HepG2 (cell line): ENCODE measurements around the gene OTUD1. TPM values are rescaled to one million over a fixed set of nuclear protein-coding genes. Genes with fewer than 3 reads are reported as not detected.

ENCODE experiments used
- ATAC-seq: fragments of 200-7000 bp; cut with Tn5 transposase; 3 replicates; pipeline ENCODE4 v1.9.1; 2020; ENCODE audit warnings: mild to moderate bottlenecking, moderate library complexity
- BruUV-seq: library from RNA; stranded (reverse); fragments of 400-500 nt; replicated peaks from 2 replicates; lab custom pipeline; 2021; lab: Mats Ljungman, UMichigan
- CTCF ChIA-PET: fragments of 300-600 bp; formaldehyde crosslinking; extraction: SDS; loops from one replicate; lab custom pipeline; 2021; ENCODE audit warnings: low total read pairs, inconsistent platforms, low intra/inter-chr PET ratio; lab: Yijun Ruan, JAX
- POLR2A ChIA-PET: fragments of 350-600 bp; sonication (Branson Sonifier 250); formaldehyde crosslinking; loops from one replicate; lab custom pipeline; 2020; ENCODE audit warnings: antibody characterized with exemption, inconsistent platforms; lab: Yijun Ruan, JAX
- DNase-seq: peaks from one replicate; pipeline ENCODE4 v3.0.0-alpha.2; 2015; ENCODE audit warnings: low spot score
- FAIRE-seq: peaks from 3 replicates; lab custom pipeline; 2011; peaks lifted over from hg19 to GRCh38; lab: Jason Lieb, UNC
- H2AFZ ChIP-seq: one replicate; pipeline ENCODE4 v1.6.1; 2011; ENCODE audit warnings: low read length, inconsistent platforms
- H3K27ac ChIP-seq: fragments of 300-600 bp; 3 replicates; pipeline ENCODE4 v1.8.0; 2011; ENCODE audit warnings: mixed run types, mild to moderate bottlenecking, mixed read lengths, low read length, inconsistent platforms; ENCODE audit not compliant: insufficient read depth; ENCODE audit errors: extremely low read length
- H3K27me3 ChIP-seq, 2 experiments: fragments of 200-600 bp in 1 of 2; 2 replicates in 1 of 2; 3 replicates in 1 of 2; pipeline versions ENCODE4 v1.6.0 to v1.8.0; 2011; ENCODE audit warnings: low read length in 2 of 2, mild to moderate bottlenecking in 2 of 2, moderate library complexity in 2 of 2, inconsistent platforms in 1 of 2; ENCODE audit not compliant: insufficient read depth in 2 of 2, control insufficient read depth in 1 of 2
- H3K36me3 ChIP-seq, 2 experiments: fragments of 200-600 bp in 1 of 2; replicated peaks in 1 of 2; 2 replicates in 1 of 2; 3 replicates in 1 of 2; pipeline versions ENCODE4 v1.5.1 to v1.8.0; 2011; ENCODE audit warnings: low read length in 2 of 2, inconsistent platforms in 1 of 2; ENCODE audit not compliant: insufficient read depth in 2 of 2, control insufficient read depth in 1 of 2
- H3K4me1 ChIP-seq: 2 replicates; pipeline ENCODE4 v1.5.1; 2012; ENCODE audit warnings: low read length, inconsistent platforms; ENCODE audit not compliant: insufficient read depth
- H3K4me2 ChIP-seq: 2 replicates; pipeline ENCODE4 v1.6.0; 2011; ENCODE audit warnings: low read depth, low read length, inconsistent platforms
- H3K4me3 ChIP-seq, 3 experiments: fragments of 200-600 bp in 1 of 3; sonication (generic), shearing (Covaris generic) in 1 of 3; replicated peaks in 1 of 3; 2 replicates each; pipeline ENCODE4 v1.5.1; 2011 to 2016; ENCODE audit warnings: low read length in 3 of 3, inconsistent platforms in 2 of 3, low read depth in 2 of 3, mild to moderate bottlenecking in 2 of 3, control low read depth in 1 of 3, mixed read lengths in 1 of 3; ENCODE audit not compliant: insufficient read depth in 1 of 3
- H3K79me2 ChIP-seq: one replicate; pipeline ENCODE4 v1.6.1; 2011; ENCODE audit warnings: low read length, inconsistent platforms; ENCODE audit not compliant: insufficient read depth
- H3K9ac ChIP-seq: 2 replicates; pipeline ENCODE4 v1.6.0; 2011; ENCODE audit warnings: mild to moderate bottlenecking, low read depth, low read length, inconsistent platforms; ENCODE audit not compliant: insufficient read depth
- H3K9me3 ChIP-seq: 2 replicates; pipeline ENCODE4 v1.5.1; 2012; ENCODE audit warnings: mild to moderate bottlenecking, low read length
- H4K20me1 ChIP-seq: 2 replicates; pipeline ENCODE4 v1.6.0; 2011; ENCODE audit warnings: inconsistent platforms, mild to moderate bottlenecking, low read length, moderate library complexity; ENCODE audit not compliant: insufficient read depth
- ERF ChIP-seq: IDR thresholded peaks from 2 replicates; pipeline ENCODE4 v1.6.1; 2018; ENCODE audit warnings: missing biosample characterization, missing genetic modification reagents
- FOXO1 ChIP-seq: sonication (generic); formaldehyde crosslinking; IDR thresholded peaks from 2 replicates; pipeline ENCODE4 v1.4.0; 2020; ENCODE audit warnings: missing genetic modification reagents
- IKZF4 ChIP-seq: sonication (generic); formaldehyde crosslinking; IDR thresholded peaks from 2 replicates; pipeline ENCODE4 v1.5.1; 2020; ENCODE audit warnings: borderline replicate concordance, mild to moderate bottlenecking, low read depth, missing genetic modification reagents; ENCODE audit errors: not compliant biosample characterization
- MXI1 ChIP-seq: IDR thresholded peaks from 3 replicates; pipeline ENCODE4 v1.6.1; 2012; ENCODE audit warnings: low read depth, low read length, inconsistent platforms, borderline replicate concordance
- NFE2L2 ChIP-seq: fragments of 150-350 bp; IDR thresholded peaks from 2 replicates; pipeline ENCODE4 v1.6.1; 2014; ENCODE audit warnings: low read length
- NPAS2 ChIP-seq: sonication (generic); formaldehyde crosslinking; IDR thresholded peaks from 2 replicates; pipeline ENCODE4 v1.8.0; 2022; ENCODE audit warnings: mild to moderate bottlenecking, missing genetic modification reagents, borderline replicate concordance
- PHF5A ChIP-seq: IDR thresholded peaks from one replicate; pipeline ENCODE4 v1.6.1; 2018; ENCODE audit warnings: low read depth, missing genetic modification reagents; ENCODE audit not compliant: unreplicated experiment
- SMAD9 ChIP-seq: sonication (generic); formaldehyde crosslinking; IDR thresholded peaks from 2 replicates; pipeline ENCODE4 v1.5.1; 2020; ENCODE audit warnings: mild to moderate bottlenecking, missing genetic modification reagents
- ZNF138 ChIP-seq: sonication (generic); formaldehyde crosslinking; IDR thresholded peaks from 2 replicates; pipeline ENCODE4 v1.5.0; 2020; ENCODE audit warnings: mild to moderate bottlenecking, low read depth, missing genetic modification reagents
- ZNF343 ChIP-seq: sonication (generic); formaldehyde crosslinking; IDR thresholded peaks from 2 replicates; pipeline ENCODE4 v1.4.0; 2020; ENCODE audit warnings: mild to moderate bottlenecking, missing genetic modification reagents
- ZNF878 ChIP-seq: sonication (generic); formaldehyde crosslinking; IDR thresholded peaks from 2 replicates; pipeline ENCODE4 v1.8.1; 2023; ENCODE audit warnings: mild to moderate bottlenecking, missing genetic modification reagents, moderate library complexity
- WGBS: methylation state at CpG from one replicate; pipeline ENCODE4 v1.1.6; 2017; ENCODE audit warnings: low lambda C conversion rate; 5-methylcytosine and 5-hydroxymethylcytosine counted together
- in situ Hi-C: cut with HindIII; loops from 2 replicates; pipeline ENCODE4 v1.10.0; 2017; ENCODE audit warnings: low pct_unique_long_range_greater_than_20kb; ENCODE audit not compliant: extremely low pct_ligation_motif_present
- intact Hi-C: fragments of 100-400 bp; cut with micrococcal nuclease; formaldehyde crosslinking; loops from one replicate; pipeline ENCODE4 v1.10.0; 2022; ENCODE audit not compliant: unreplicated experiment
- polyA plus RNA-seq, 8 experiments: library from polyadenylated mRNA; depleted of rRNA in 3 of 8; stranded (reverse) in 7 of 8; unstranded in 1 of 8; fragments of >200 nt; fragmentation: Illumina TruSeq in 4 of 8; extraction: Trizol in 4 of 8; gene quantifications; 2 replicates each; pipeline versions ENCODE4 v1.2.1 to v1.2.3, GENCODE V29; 2011 to 2016; ENCODE audit warnings: low read depth in 4 of 8, missing spikeins in 1 of 8, mixed read lengths in 1 of 8; ENCODE audit not compliant: insufficient read depth in 1 of 8
- total RNA-seq, 5 experiments: library from RNA; depleted of rRNA; stranded (reverse); fragments of >200 nt; fragmentation: Illumina TruSeq; extraction: Trizol; gene quantifications; 2 replicates each; pipeline ENCODE4 v1.2.3, GENCODE V29; 2016; ENCODE audit warnings: low read depth in 1 of 5
- TF ChIP-seq, protein P1 (sequence below): sonication (generic); formaldehyde crosslinking; IDR thresholded peaks from 2 replicates; pipeline ENCODE4 v1.4.0; 2020; ENCODE audit warnings: mild to moderate bottlenecking, missing genetic modification reagents

Gene OTUD1
- total and polyA plus RNA-seq, 2 of the 13 experiments (the other 11 are each of a cell fraction or from before 2014, with no cell fraction given), result 1.2 to 1.4 TPM

DNA sequence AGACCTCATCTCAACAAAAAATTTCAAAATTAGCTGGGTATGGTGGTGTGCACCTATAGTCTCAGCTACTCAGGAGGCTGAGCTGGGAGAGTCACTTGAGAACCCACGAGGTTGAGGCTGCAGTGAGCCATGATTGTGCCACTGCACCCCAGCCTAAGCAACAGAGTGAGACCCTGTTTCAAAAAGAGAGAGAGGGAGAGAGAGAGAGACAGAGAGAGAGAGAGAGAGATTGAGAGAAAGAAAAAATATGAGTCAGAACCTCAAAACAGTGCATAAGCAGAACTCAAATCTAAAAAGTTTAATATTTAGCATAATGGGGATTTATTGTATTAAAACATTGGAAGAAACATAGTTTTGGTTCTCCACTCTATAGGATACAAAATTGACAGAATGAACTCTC is 17.5 kb upstream of the OTUD1 start:
- H2AFZ ChIP-seq, result no peak overlapping the region
- CTCF ChIA-PET, result no interaction called here
- in situ Hi-C loops (no loop called here), intact Hi-C loops (no loop called here)
- POLR2A ChIA-PET, result no interaction called here
- FAIRE-seq, result no peak
- H3K27ac ChIP-seq, result no peak overlapping the region
- no peaks in the 10 kb centered on the region for H3K36me3 ChIP-seq
- no TSS peak for BruUV-seq
- H4K20me1 ChIP-seq, result no peaks in the 10 kb centered on the region
- TF ChIP-seq MXI1 (no peak), FOXO1 (CRISPR knock-in tag) (no peak), ERF (CRISPR knock-in tag) (no peak), IKZF4 (CRISPR knock-in tag) (no peak), ZNF343 (CRISPR knock-in tag) (no peak), ZNF138 (CRISPR knock-in tag) (no peak), ZNF878 (CRISPR knock-in tag) (no peak), PHF5A (CRISPR knock-in tag) (no peak), NPAS2 (CRISPR knock-in tag) (no peak), SMAD9 (CRISPR knock-in tag) (no peak), NFE2L2 (no peak)
- TF ChIP-seq, protein P1, sequence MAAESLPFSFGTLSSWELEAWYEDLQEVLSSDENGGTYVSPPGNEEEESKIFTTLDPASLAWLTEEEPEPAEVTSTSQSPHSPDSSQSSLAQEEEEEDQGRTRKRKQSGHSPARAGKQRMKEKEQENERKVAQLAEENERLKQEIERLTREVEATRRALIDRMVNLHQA, result no peak
- no peaks in the 10 kb centered on the region for H3K4me1 ChIP-seq
- H3K9ac ChIP-seq, result no peak overlapping the region
- no peak for DNase-seq
- H3K4me2 ChIP-seq, result no peak overlapping the region
- H3K79me2 ChIP-seq, result no peaks in the 10 kb centered on the region
- 0% methylated on average over 1 of the region's 1 CpG for WGBS
- no peaks in the 10 kb centered on the region for H3K27me3 ChIP-seq
- no peak for ATAC-seq
- no peak overlapping the region for H3K4me3 ChIP-seq
- no peaks in the 10 kb centered on the region for H3K9me3 ChIP-seq
